Bone marrow (tissue), 2 donors: ENCODE measurements around the gene TCEAL3.
"Not testable (repeated sequence)": the region's sequence is repeated elsewhere in the genome, so short reads cannot be mapped to it uniquely, and the experiment has no call there.

ENCODE experiments used
- DNase-seq, 2 donors: peaks; one replicate each; lab custom pipeline; 2025; lab: John Stamatoyannopoulos, UW

Gene TCEAL3

GRCh38 chrX:103626855-103627254 is 19.1 kb downstream of the TCEAL3 start:
- DNase-seq = no peak

GRCh38 chrX:103628386-103629317 is 20.9 kb downstream of the TCEAL3 start, which contains the start of gene TCEAL1:
Gene TCEAL1 (plus strand): TSS chrX:103628975. CDS start chrX:103629917, 942 bp downstream.
- DNase-seq = peak; percentile 1 to 3

- peak; percentile 5 to 6 for DNase-seq
Measured at GRCh38 chrX:103629318-103630170, 21.8 kb downstream of the TCEAL3 start.

GRCh38 chrX:103630171-103630511 is 22.4 kb downstream of the TCEAL3 start:
- DNase-seq = no peak

- no peak for DNase-seq
Measured at GRCh38 chrX:103631145-103631544, 23.4 kb downstream of the TCEAL3 start.

GRCh38 chrX:103635436-103635835 is 27.7 kb downstream of the TCEAL3 start:
- DNase-seq = no peak

GRCh38 chrX:103637604-103638338 is 30.0 kb downstream of the TCEAL3 start:
- DNase-seq = no peak

- not testable (repeated sequence) for DNase-seq
Measured at GRCh38 chrX:103638479-103639346, 30.9 kb downstream of the TCEAL3 start.

GRCh38 chrX:103640401-103641155 is 32.8 kb downstream of the TCEAL3 start:
- no peak for DNase-seq

- no peak for DNase-seq
Measured at GRCh38 chrX:103644125-103644524, 36.4 kb downstream of the TCEAL3 start.

GRCh38 chrX:103647630-103648029 is 39.9 kb downstream of the TCEAL3 start:
- DNase-seq = no peak

GRCh38 chrX:103651151-103651773 is 43.5 kb downstream of the TCEAL3 start:
- no peak for DNase-seq

GRCh38 chrX:103655230-103656000 is 47.7 kb downstream of the TCEAL3 start:
- DNase-seq = not testable (repeated sequence)

GRCh38 chrX:103656617-103657016 is 48.9 kb downstream of the TCEAL3 start:
- no peak for DNase-seq

- DNase-seq = not testable (repeated sequence)
Measured at GRCh38 chrX:103657066-103657465, 49.3 kb downstream of the TCEAL3 start.

- DNase-seq = no peak
Measured at GRCh38 chrX:103658681-103659433, 51.1 kb downstream of the TCEAL3 start.

GRCh38 chrX:103659460-103659859 is 51.7 kb downstream of the TCEAL3 start:
- not testable (repeated sequence) for DNase-seq
